Right forelimb (tissue), 1 donor: ENCODE data around the gene NGEF.
"Not testable (repeated sequence)": the region's sequence is repeated elsewhere in the genome, so short reads cannot be mapped to it uniquely, and the experiment has no call there.

Experiments used
- DNase-seq: peaks from one replicate; pipeline ENCODE4 v3.0.0-alpha.2; 2018

NGEF gene

GRCh38 chr2:232866104-232866503 is 147.0 kb downstream of the NGEF start:
- no peak for DNase-seq

DNA sequence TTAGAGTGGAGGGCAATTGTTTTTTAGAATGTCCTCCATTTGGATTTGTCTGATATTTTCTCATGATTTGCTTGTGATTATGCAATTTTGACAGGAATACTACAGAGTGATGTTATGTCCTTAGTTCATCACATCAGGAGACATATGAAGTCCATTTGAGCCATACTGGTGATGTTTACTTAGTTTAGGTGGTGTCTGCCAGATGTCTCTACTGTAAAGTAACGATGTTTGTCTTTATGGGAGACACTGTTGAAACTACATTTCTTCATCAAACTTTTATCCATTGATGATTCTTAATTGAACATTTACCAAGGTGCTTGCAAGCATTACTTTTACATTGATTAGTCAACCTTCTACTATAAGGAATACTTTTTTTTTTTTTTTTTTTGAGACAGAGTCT is 147.9 kb downstream of the NGEF start:
- DNase-seq, result no peak

DNA sequence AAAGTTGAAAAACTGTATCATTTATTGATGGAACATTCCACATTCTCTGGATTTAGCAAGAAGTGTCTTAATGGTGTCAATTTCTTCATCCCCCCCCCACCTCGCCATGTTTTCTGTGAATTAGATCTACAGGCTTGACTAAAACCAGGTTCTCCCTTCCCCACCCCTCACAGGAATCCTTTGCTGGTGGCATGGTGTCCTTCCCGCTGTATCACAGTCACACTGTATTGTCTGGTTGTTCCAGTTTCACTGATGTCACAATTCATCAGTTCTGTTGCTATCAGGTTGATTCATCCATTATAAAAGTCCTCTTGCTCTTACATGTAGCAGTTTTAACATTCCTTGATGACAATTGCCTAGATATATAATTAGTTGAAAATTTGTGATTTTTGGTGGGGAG is 149.1 kb downstream of the NGEF start:
- no peak for DNase-seq

DNA sequence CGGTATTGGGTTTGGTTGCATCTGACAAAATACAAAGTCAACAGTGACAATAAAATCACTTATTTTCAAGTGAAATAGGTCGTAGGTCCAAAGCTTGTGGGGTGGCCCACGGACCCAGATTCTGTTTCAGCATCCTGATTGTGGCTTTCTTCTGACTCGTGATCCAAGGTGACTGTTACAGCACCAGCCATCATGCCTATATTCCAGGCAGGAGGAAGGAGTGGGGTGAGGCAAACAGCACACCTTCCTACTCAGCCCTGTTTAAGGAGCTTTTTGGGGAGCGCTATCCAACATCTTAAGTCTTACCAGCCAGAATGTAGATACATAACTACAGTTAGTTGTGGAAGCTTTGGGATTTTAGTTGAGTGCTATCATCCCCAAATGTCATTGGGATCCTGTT is 151.7 kb downstream of the NGEF start:
- no peak for DNase-seq

DNA sequence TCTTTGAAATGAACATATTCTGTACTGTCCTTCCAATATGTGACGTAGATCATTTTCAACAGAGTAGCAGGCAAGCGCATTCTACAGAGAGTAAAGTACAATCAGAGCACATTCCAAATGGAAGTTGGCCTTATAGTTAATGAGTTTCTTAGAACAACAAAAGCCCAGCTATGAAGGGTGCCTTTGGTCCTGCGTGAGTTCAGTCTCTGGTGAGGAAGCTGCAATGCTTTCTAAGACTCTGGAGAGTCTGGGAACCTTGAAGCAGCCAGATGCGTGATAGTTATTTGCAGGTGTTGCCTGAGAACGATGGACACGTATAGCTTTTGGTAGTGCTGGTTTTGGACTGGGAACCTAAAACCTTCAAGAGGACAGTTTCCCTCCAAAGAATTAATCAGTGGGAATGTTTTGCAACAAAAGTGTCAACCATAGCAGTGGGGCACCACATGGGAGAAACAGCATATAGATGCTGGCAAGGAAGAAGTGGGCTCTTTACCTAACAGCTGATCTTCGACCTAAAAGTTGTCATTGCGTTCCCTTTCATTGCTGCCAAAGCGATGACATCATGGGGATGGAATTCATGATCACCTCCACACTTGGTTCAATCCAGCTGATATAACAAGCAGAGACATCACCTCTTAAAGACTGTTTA is 152.3 kb downstream of the NGEF start:
- DNase-seq, result no peak

- no peak for DNase-seq
These were observed 153.6 kb downstream of the NGEF start for GRCh38 chr2:232859385-232859916.

DNA sequence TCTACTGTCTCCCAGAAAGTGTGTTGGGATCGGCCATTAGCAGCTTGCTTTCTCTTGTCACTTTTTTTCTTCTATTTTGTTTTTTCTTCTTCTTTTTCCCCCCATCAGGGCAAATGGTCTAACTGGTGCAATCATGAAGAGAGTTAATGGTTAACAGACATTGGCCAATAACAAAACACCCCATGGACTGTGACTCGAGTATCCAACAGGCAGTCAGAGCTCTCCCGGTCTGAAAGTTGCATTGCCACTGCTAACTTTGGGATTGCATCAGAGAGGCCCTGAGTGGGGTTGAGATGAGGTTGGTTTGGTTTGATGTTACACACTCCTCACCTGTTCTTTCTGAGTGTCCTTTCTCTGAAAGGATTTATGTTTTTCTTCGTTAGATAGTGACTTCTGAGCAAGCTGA is 155.9 kb downstream of the NGEF start:
- DNase-seq, result no peak

DNA sequence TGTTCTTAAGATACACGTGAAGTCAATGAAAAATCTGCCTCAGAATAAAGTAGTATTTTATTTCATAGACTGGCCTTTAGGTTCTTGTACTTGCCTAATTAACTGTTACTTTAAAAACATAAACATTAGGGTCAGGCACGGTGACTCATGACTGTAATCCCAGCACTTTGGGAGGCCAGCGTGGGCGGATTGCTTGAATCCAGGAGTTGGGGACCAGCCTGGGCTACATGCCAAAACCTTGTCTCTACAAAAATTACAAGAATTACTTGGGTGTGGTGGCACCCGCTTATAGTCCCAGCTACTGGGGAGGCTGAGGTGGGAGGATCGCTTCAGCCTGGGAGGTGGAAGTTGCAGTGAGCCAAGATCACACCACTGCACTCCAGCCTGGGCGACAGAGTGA is 159.0 kb downstream of the NGEF start:
- no peak for DNase-seq

GRCh38 chr2:232852676-232853075 is 160.4 kb downstream of the NGEF start:
- DNase-seq, result no peak

DNA sequence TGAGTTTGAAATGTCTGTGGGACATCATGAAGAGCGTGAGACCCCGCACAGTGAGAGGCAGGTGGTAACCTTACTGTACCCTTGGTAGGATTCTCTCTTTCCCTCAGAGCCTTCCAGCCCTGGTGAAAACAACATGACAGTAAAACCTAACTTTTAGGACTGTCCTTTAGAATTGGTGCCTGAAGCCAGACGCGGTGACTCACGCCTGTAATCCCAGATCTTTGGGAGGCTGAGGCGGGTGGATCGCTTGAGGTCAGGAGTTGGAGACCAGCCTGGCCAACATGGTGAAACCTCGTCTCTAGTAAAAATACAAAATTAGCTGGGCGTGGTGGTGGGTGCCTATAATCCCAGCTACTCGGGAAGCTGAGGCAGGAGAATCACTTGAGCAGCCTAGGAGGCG is 161.0 kb downstream of the NGEF start:
- not testable (repeated sequence) for DNase-seq

DNA sequence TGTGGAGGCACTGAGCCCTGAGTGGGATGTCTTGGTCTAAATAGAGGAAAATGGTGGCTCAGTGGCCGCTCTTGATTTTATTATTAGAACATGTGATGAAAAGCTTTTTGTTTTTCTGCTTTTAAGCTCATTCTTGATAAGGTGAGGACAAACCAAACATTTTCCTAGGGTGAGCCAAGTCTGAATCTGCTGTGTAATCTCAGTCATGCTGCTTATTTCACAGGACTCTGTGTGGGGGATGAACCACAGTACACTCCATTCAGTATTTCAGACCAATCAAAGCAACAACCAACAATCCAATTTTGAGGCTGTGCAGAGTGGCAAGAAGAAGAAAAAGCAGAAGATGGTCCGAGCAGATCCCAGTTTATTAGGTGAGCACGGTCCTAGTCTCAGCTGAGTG is 163.0 kb downstream of the NGEF start:
- no peak for DNase-seq

DNA sequence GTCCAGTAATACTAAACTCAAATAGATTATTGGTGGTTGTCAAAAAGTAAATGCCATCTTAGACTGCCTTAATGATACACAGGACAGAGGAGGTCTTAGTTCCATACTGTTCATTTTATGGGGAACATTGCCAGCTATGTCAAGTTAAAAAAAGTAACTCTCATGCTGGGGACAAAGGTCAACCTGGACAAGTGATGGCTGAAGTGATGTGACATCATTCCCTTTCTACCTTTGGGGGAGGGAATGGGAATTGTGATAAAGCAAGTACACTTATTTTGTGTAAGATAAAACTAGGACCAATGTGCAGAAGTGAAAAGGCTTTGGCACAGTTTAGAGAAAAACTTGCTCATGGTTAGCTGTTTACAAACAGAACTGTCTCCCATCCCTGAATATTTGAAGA is 167.0 kb downstream of the NGEF start:
- DNase-seq, result no peak

DNA sequence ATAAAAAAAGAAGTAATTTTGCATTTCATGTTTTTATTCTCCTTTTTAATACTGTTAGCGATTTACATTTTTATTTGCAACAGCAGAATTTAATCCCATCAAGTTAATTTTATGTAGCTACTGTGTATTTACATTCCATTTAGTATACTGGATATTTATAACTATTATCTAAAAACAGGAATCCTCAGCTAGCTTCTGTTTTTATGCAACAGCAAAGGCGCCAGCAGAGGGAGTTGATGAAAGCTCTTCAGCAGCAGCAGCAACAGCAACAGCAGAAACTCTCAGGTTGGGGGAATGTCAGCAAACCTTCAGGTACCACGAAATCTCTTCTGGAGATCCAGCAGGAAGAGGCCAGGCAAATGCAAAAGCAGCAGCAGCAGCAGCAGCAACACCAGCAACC is 169.2 kb downstream of the NGEF start:
- DNase-seq, result no peak

DNA sequence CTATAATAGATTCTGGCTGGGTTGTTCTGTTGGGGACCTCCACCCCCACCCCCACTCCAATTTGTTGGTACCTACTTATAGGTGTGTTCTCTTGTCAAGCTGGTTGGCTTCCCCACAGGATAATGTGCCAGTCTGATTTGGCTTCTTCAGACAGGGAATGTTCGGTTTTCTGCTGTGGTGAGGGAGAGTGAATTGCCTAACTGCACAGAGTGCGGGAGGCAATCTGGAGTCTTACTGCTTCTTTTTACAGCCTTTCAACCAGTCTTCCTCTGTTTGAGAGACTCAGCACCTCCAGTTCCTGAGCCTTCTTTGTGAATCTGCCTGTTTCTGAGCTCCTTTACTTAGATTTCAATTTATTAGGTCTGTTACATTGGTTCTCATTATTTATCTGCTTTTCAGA is 170.4 kb downstream of the NGEF start:
- DNase-seq, result no peak

- DNase-seq, result no peak
These were observed 173.5 kb downstream of the NGEF start for GRCh38 chr2:232839411-232840079.

- DNase-seq, result no peak
These were observed 174.6 kb downstream of the NGEF start for GRCh38 chr2:232838406-232838874.

DNA sequence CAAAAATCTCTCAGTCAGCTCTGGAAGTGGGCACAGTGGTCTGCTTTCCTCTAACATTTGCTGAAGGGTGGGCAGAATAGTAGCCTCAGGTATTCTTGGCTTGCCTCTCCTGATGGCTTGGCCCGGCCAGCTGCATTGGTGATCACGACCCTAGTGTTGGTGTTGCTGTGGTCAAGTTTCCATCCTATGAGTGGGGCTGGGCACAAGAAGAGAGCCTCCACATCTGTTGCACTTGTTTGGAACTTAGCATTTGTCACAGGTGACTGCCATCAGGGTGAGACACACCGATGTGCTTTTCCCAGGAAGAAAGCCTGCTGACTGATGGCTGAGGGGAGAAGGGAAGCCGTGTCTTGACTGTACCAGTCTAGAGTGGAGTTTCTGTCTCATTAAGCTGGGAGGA is 176.1 kb downstream of the NGEF start:
- no peak for DNase-seq

DNA sequence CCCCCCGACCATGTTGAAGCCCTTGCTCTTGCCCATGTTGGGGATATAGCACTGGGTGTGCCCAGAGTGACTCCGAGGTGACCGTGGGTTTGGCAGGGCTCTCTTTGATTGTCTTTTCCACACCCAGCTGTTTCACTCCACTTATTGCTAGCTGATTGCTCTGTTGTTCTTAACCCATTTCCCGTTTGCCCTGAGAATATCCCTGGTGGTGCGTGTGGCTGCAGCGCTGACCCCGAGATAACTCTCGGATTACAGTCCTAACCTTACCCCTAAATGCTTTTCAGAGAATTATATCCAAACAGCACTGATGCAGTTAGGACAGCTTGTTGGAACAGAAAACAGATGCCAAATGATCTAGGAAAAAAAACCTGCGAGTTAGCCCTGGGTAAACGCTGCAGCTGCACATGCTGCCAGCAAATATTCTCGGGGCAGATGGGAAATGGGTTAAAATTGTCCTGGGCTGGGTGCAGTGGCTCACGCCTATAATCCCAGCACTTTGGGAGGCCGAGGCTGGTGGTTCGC is 177.3 kb downstream of the NGEF start:
- DNase-seq, result no peak

- DNase-seq, result no peak
These were observed 179.2 kb downstream of the NGEF start for GRCh38 chr2:232833830-232834229.

GRCh38 chr2:232831496-232831895 is 181.6 kb downstream of the NGEF start:
- no peak for DNase-seq

- no peak for DNase-seq
These were observed 183.1 kb downstream of the NGEF start for GRCh38 chr2:232829988-232830387.
